NAMALWA (cell line): ENCODE results near the gene GPR152.
"Not testable (repeated sequence)": the region's sequence is repeated elsewhere in the genome, so short reads cannot be mapped to it uniquely, and the experiment has no call there.

ENCODE experiments used
- DNase-seq: peaks from one replicate; pipeline ENCODE4 v3.0.0-alpha.2; 2015; ENCODE audit warnings: low spot score

Gene GPR152

GRCh38 chr11:67489203-67489884 lies 36.8 kb upstream of the GPR152 start:
- DNase-seq = no peak

GRCh38 chr11:67486481-67487195 lies 34.1 kb upstream of the GPR152 start:
- no peak for DNase-seq

- peak; percentile 89 for DNase-seq
These were observed 33.4 kb upstream of the GPR152 start for GRCh38 chr11:67485873-67486361.

- DNase-seq = peak; percentile 93
These were observed 32.4 kb upstream of the GPR152 start for GRCh38 chr11:67484847-67485311.

GRCh38 chr11:67483831-67484665 lies 31.5 kb upstream of the GPR152 start:
- peak; percentile 70 for DNase-seq

- DNase-seq = peak; percentile 99
These were observed 30.6 kb upstream of the GPR152 start, which contains the start of gene AIP for GRCh38 chr11:67482827-67483798. TSS of gene AIP (plus strand) at chr11:67483026. CDS start at chr11:67483159, 133 bp downstream.

GRCh38 chr11:67482275-67482826 lies 29.8 kb upstream of the GPR152 start:
- no peak for DNase-seq

GRCh38 chr11:67477344-67478050 lies 25.0 kb upstream of the GPR152 start:
- not testable (repeated sequence) for DNase-seq

- not testable (repeated sequence) for DNase-seq
These were observed 24.2 kb upstream of the GPR152 start for GRCh38 chr11:67476692-67477091.

- DNase-seq = no peak
These were observed 20.4 kb upstream of the GPR152 start for GRCh38 chr11:67472882-67473281.

- DNase-seq = no peak
These were observed 17.9 kb upstream of the GPR152 start for GRCh38 chr11:67470337-67471002.

GRCh38 chr11:67469508-67469811 lies 16.9 kb upstream of the GPR152 start:
- DNase-seq = no peak

GRCh38 chr11:67468759-67469507 lies 16.4 kb upstream of the GPR152 start, which contains the start of gene TMEM134:
TSS of gene TMEM134 (minus strand) at chr11:67469251. CDS start at chr11:67469192, 59 bp downstream.
- peak; percentile 92 for DNase-seq

GRCh38 chr11:67468456-67468758 lies 15.9 kb upstream of the GPR152 start:
- DNase-seq = peak; percentile 41

- DNase-seq = no peak
These were observed 15.5 kb upstream of the GPR152 start for GRCh38 chr11:67468056-67468455.

- no peak for DNase-seq
These were observed 14.6 kb upstream of the GPR152 start for GRCh38 chr11:67466962-67467771.

- no peak for DNase-seq
These were observed 13.8 kb upstream of the GPR152 start for GRCh38 chr11:67466367-67466766.

- not testable (repeated sequence) for DNase-seq
These were observed 13.0 kb upstream of the GPR152 start for GRCh38 chr11:67465530-67465929.
